GM19238 (cell line): ENCODE results near the gene CDK5RAP2.

Source experiments
- DNase-seq: peaks from one replicate; pipeline ENCODE4 v3.0.0; 2011; ENCODE audit warnings: low spot score; ENCODE audit not compliant: insufficient read length

CDK5RAP2 gene

GRCh38 chr9:120385606-120386389, 194.2 kb downstream of the CDK5RAP2 start:
- DNase-seq: no peak

GRCh38 chr9:120384925-120385272, 195.1 kb downstream of the CDK5RAP2 start:
- no peak for DNase-seq

GRCh38 chr9:120383999-120384924, 195.7 kb downstream of the CDK5RAP2 start:
- no peak for DNase-seq

GRCh38 chr9:120383611-120383998, 196.4 kb downstream of the CDK5RAP2 start:
- no peak for DNase-seq

GRCh38 chr9:120382453-120382852, 197.5 kb downstream of the CDK5RAP2 start:
- DNase-seq: no peak

- no peak for DNase-seq
These were observed 198.1 kb downstream of the CDK5RAP2 start for GRCh38 chr9:120381839-120382238.

GRCh38 chr9:120379611-120380010, 200.4 kb downstream of the CDK5RAP2 start:
- DNase-seq: no peak

GRCh38 chr9:120378680-120379079, 201.3 kb downstream of the CDK5RAP2 start:
- no peak for DNase-seq

GRCh38 chr9:120377268-120378159, 202.5 kb downstream of the CDK5RAP2 start:
- DNase-seq: no peak

- DNase-seq: no peak
These were observed 203.9 kb downstream of the CDK5RAP2 start for GRCh38 chr9:120376101-120376500.

GRCh38 chr9:120375316-120375715, 204.7 kb downstream of the CDK5RAP2 start:
- DNase-seq: no peak

- DNase-seq: no peak
These were observed 205.2 kb downstream of the CDK5RAP2 start for GRCh38 chr9:120374817-120375216.

- no peak for DNase-seq
These were observed 205.7 kb downstream of the CDK5RAP2 start for GRCh38 chr9:120374239-120374638.

GRCh38 chr9:120372040-120372439, 207.9 kb downstream of the CDK5RAP2 start:
- DNase-seq: no peak

GRCh38 chr9:120369608-120370220, 210.3 kb downstream of the CDK5RAP2 start:
- DNase-seq: no peak

- DNase-seq: no peak
These were observed 211.2 kb downstream of the CDK5RAP2 start for GRCh38 chr9:120368799-120369198.

GRCh38 chr9:120366644-120367019, 213.3 kb downstream of the CDK5RAP2 start:
- DNase-seq: no peak

- no peak for DNase-seq
These were observed 214.6 kb downstream of the CDK5RAP2 start for GRCh38 chr9:120365386-120365785.

- DNase-seq: no peak
These were observed 216.3 kb downstream of the CDK5RAP2 start for GRCh38 chr9:120363697-120364096.

GRCh38 chr9:120362446-120362845, 217.5 kb downstream of the CDK5RAP2 start:
- DNase-seq: no peak

- DNase-seq: no peak
These were observed 218.4 kb downstream of the CDK5RAP2 start for GRCh38 chr9:120361551-120361950.
